GM23248 (cell line): Measurements from ENCODE around the gene RPH3AL.

Experiments used
- EZH2 ChIP-seq: fragments of 200-600 bp; sonication (generic); IDR thresholded peaks from 2 replicates; pipeline ENCODE4 v1.6.1; 2018; ENCODE audit warnings: antibody characterized with exemption, mild to moderate bottlenecking; ENCODE audit not compliant: insufficient read depth, poor library complexity, severe bottlenecking
- EZH2phosphoT487 ChIP-seq: fragments of 200-600 bp; sonication (generic); IDR thresholded peaks from 2 replicates; pipeline ENCODE4 v1.6.1; 2018; ENCODE audit warnings: antibody characterized with exemption, moderate library complexity, mild to moderate bottlenecking, low read depth; ENCODE audit not compliant: insufficient read depth

DNA sequence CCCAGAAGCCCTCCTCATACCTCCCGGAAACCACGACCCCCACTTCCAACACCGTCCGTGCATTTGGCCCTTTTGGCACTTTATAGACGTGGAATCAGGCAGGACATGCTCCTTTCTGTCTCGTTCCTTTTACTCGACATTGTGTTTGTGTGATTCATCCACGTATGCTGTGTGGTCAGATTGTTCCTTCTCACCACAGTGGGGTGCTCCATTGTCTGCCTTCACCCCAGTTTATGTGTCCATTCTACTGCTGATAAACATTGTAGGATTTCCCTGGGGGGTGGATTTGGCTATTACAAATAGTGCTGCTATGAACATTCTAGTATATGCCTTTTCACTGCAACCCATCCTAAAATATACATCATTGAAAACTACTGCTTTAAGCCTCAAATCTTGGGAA lies 28.9 kb upstream of the RPH3AL start:
- TF ChIP-seq EZH2 (no peak), EZH2phosphoT487 (no peak)
